Adrenal gland (tissue), 12 donors: ENCODE results near the gene GBGT1. TPM values are rescaled to one million over a fixed set of nuclear protein-coding genes. Genes with fewer than 3 reads are reported as not detected.
A peak's percentile ranks its signal among the peaks of the same experiment; 100 is the strongest.

Experiments
- DNase-seq, 7 donors: peaks; one replicate each; pipeline ENCODE4 v3.0.0-alpha.2; 2019 to 2020
- H3K27ac ChIP-seq, 5 donors: fragments of 200-600 bp; sonication (generic) in 4 of 5; 1 replicate in 3 of 5; 2 replicates in 2 of 5; pipeline versions ENCODE4 v1.5.1 to v1.8.0; 2016 to 2020; ENCODE audit warnings: mild to moderate bottlenecking in 1 of 5
- H3K27me3 ChIP-seq: fragments of 200-600 bp; 2 replicates; pipeline ENCODE4 v1.8.0; 2021
- H3K36me3 ChIP-seq, 2 donors: fragments of 200-600 bp; replicated peaks in 1 of 2; 1 replicate in 1 of 2; 2 replicates in 1 of 2; pipeline versions ENCODE4 v1.5.1 to v1.8.0; 2018 to 2022
- H3K4me1 ChIP-seq, 2 donors: fragments of 200-600 bp; replicated peaks in 1 of 2; 1 replicate in 1 of 2; 2 replicates in 1 of 2; pipeline versions ENCODE4 v1.5.1 to v1.8.0; 2018 to 2021
- H3K4me3 ChIP-seq, 4 donors: fragments of 200-600 bp; sonication (generic) in 3 of 4; one replicate each; pipeline ENCODE4 v1.5.1; 2016 to 2018
- H3K9me3 ChIP-seq, 3 donors: fragments of 200-600 bp; sonication (generic) in 1 of 3; replicated peaks in 1 of 3; 1 replicate in 2 of 3; 2 replicates in 1 of 3; pipeline versions ENCODE4 v1.5.1 to v1.8.0; 2016 to 2021
- CTCF ChIP-seq, 6 experiments: fragments of 450-650 bp in 4 of 6; fragments of 200-600 bp in 2 of 6; sonication (generic) in 1 of 6; IDR thresholded peaks; 1 replicate in 5 of 6; 2 replicates in 1 of 6; pipeline versions ENCODE4 v1.5.1 to v1.8.0; 2016 to 2021; ENCODE audit warnings: antibody characterized with exemption in 6 of 6, mild to moderate bottlenecking in 2 of 6, moderate library complexity in 1 of 6
- POLR2A ChIP-seq, 2 donors: fragments of 450-650 bp; IDR thresholded peaks; one replicate each; pipeline ENCODE4 v1.6.1; 2017; ENCODE audit warnings: antibody characterized with exemption in 2 of 2, mild to moderate bottlenecking in 2 of 2, moderate library complexity in 1 of 2
- WGBS, 4 donors: extraction: QIAGEN DNeasy Blood & Tissue Kit in 2 of 4; methylation state at CpG; one replicate each; pipeline versions ENCODE4 v1.1.5 to v1.1.7; 2013 to 2017; 5-methylcytosine and 5-hydroxymethylcytosine counted together
- intact Hi-C, 2 donors: fragments of 100-400 bp; cut with DNase I; formaldehyde crosslinking; loops; one replicate each; pipeline versions ENCODE4 v1.14.1 to v1.15.0; 2022 to 2023
- polyA plus RNA-seq, 3 donors: library from polyadenylated mRNA; stranded (reverse); fragments of 200-250 nt in 2 of 3; fragments of 350-450 nt in 1 of 3; fragmentation: Illumina TruSeq in 1 of 3; extraction: RNeasy Lipid Tissue Mini Kit (QIAGEN cat#74804) in 1 of 3; gene quantifications; one replicate each; pipeline ENCODE4 v1.2.3, GENCODE V29; 2013 to 2014
- total RNA-seq, 9 donors: library from RNA; depleted of rRNA in 4 of 9; stranded (reverse); fragments of >200 nt in 4 of 9; fragments of 120-200 nt in 1 of 9; fragmentation: NEBNext Ultra II Directional in 1 of 9; extraction: Animal tissue kit (Norgen Biotek cat#: 25700) in 1 of 9; gene quantifications; one replicate each; pipeline versions ENCODE4 v1.1.0 to v1.2.4, GENCODE V29; 2013 to 2023
- donor health status: healthy with polysubstance abuse.
- donor health status: Bipolar disorder and iron deficiency.
- donor health status: DM: yes; HTN: yes; CAD: no.
- donor health status: DM: no; HTN: no; CAD: no.
- donor health status: DM: no; HTN: no; CAD: no.
- donor health status: DM: yes; HTN: yes; CAD: no.

The GBGT1 gene
- total and polyA plus RNA-seq, 12 donors, result 3.5 to 67.5 (median 29.2) TPM

GRCh38 chr9:133111808-133112662, 51.7 kb downstream of the GBGT1 start:
- TF ChIP-seq CTCF (IDR thresholded peaks at IDR 0.05), result no peak
- no peak for TF ChIP-seq POLR2A (IDR thresholded peaks at IDR 0.05)
- peak overlapping the region; percentile 65 to 96 (median 85) for H3K27ac ChIP-seq
- H3K27me3 ChIP-seq, result no peaks in the 10 kb centered on the region
- peak in 2 of 7 donors; percentile 17 for DNase-seq
- H3K4me1 ChIP-seq, result peaks cover 44 to 53% of the 10 kb centered on the region in 2 donors
- 82 to 91% (median 84%) methylated on average over 12 to 30 of the region's 30 CpGs for WGBS, 4 donors
- H3K4me3 ChIP-seq, result no peak overlapping the region
- intact Hi-C loops, result loop anchor here in 1 of 2 donors (2.0 kb wide), 1 partner anchor 33 kb away; no protein-coding TSS in a partner anchor
- peaks cover 0 to 49% of the 10 kb centered on the region in 2 donors for H3K36me3 ChIP-seq
- H3K9me3 ChIP-seq, result no peaks in the 10 kb centered on the region

- Histone ChIP-seq H3K4me3 (no peak overlapping the region), H3K36me3 (peaks cover 0 to 65% of the 10 kb centered on the region in 2 donors), H3K9me3 (no peaks in the 10 kb centered on the region), H3K27me3 (no peaks in the 10 kb centered on the region), H3K4me1 (peaks cover 24 to 33% of the 10 kb centered on the region in 2 donors), H3K27ac (no peak overlapping the region)
- DNase-seq, result peak in 2 of 7 donors; percentile 6 to 13
- intact Hi-C loops, result loop anchor here in 1 of 2 donors (2.0 kb wide), 1 partner anchor 35 kb away; no protein-coding TSS in a partner anchor
- 83 to 92% (median 90%) methylated on average over 13 to 18 of the region's 18 CpGs for WGBS, 4 donors
- TF ChIP-seq POLR2A (IDR thresholded peaks at IDR 0.05), result no peak
- no peak for TF ChIP-seq CTCF (IDR thresholded peaks at IDR 0.05)
These were observed 53.6 kb downstream of the GBGT1 start for GRCh38 chr9:133109931-133110650.

DNA sequence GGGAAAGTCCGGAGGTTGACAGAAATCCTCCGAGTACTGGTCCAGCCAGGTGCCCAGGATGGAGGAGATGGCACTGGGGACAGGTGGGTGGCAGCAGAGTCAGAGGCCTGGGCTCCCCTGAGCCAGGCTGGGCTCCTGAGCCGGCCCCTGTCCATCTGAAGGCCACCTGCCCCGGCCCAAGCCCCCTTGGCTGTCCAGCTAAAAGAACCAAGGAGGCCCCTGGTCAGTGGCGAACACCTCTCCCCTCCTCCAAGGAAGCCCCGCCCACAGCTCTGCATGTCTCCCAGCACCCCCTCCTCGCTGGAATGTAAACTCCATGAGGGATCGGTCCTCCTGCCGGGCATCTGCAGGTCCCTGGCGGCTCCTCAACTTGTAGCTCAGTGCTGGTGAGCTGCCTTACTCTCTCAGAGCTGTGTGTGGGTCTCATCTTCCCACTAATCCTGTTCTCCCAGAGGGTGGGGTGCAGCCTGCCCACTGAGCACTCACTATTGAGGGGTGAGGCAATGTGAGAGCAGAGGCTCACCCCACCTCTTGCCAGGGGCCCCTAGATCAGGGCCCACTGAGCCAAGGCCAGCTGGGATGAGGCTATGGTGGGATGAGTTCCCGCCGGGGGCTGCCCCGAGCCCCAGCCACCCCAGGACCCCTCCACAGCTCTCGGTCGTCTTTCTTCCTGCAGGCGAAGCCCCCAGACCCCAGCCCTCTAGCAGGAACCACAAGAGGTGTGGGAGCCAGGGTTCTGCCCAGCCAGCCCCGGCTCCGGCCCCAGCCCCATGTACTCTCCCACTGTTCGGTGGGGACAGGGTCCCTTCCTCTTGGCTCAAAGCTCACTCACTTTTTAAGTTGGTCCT, 54.7 kb downstream of the GBGT1 start:
- TF ChIP-seq POLR2A (IDR thresholded peaks at IDR 0.05) (no peak), CTCF (IDR thresholded peaks at IDR 0.05) (no peak)
- DNase-seq, result peak in 5 of 7 donors; percentile 10 to 21 (median 13)
- H3K36me3 ChIP-seq, result peaks cover 0 to 76% of the 10 kb centered on the region in 2 donors
- no peak overlapping the region for H3K27ac ChIP-seq
- H3K4me1 ChIP-seq, result peaks cover 14 to 23% of the 10 kb centered on the region in 2 donors
- H3K9me3 ChIP-seq, result no peaks in the 10 kb centered on the region
- H3K27me3 ChIP-seq, result no peaks in the 10 kb centered on the region
- no peak overlapping the region for H3K4me3 ChIP-seq
- 91 to 97% (median 94%) methylated on average over 6 to 19 of the region's 19 CpGs for WGBS, 4 donors
- intact Hi-C loops, result no loop called here
